H1 (cell line): ENCODE results near the gene PLCXD1. TPM values are rescaled to one million over a fixed set of nuclear protein-coding genes. Genes with fewer than 3 reads are reported as not detected.

Experiments used
- CTCF ChIA-PET: fragments of 300-600 bp; sonication (Branson Sonifier 250); formaldehyde crosslinking; loops from one replicate; lab custom pipeline; 2021; ENCODE audit not compliant: partially characterized antibody; lab: Charles Lee
- POLR2A ChIA-PET: fragments of 300-600 bp; sonication (Branson Sonifier 250); formaldehyde crosslinking; loops from one replicate; lab custom pipeline; 2021; ENCODE audit warnings: inconsistent platforms; ENCODE audit not compliant: partially characterized antibody; lab: Charles Lee
- DNase-seq, 2 experiments: peaks; one replicate each; pipeline versions ENCODE4 v3.0.0 to v3.0.0-alpha.2; 2010 to 2022; ENCODE audit warnings: low spot score in 2 of 2, low read depth in 1 of 2, mixed read lengths in 1 of 2
- FAIRE-seq: peaks from 2 replicates; lab custom pipeline; 2011; peaks lifted over from hg19 to GRCh38; lab: Jason Lieb, UNC
- H2AFZ ChIP-seq: 2 replicates; pipeline ENCODE4 v1.8.1; 2012; ENCODE audit warnings: low read length, inconsistent platforms
- H2AK5ac ChIP-seq: 2 replicates; pipeline ENCODE4 v1.6.1; 2013; ENCODE audit warnings: low read depth, low read length
- H2BK120ac ChIP-seq: replicated peaks from 2 replicates; pipeline ENCODE3; 2013; ENCODE audit warnings: low read depth, low read length, inconsistent platforms
- H2BK12ac ChIP-seq: 2 replicates; pipeline ENCODE4 v1.6.1; 2013; ENCODE audit warnings: low read depth, low read length
- H2BK15ac ChIP-seq: 2 replicates; pipeline ENCODE4 v1.6.1; 2013; ENCODE audit warnings: low read length
- H2BK20ac ChIP-seq: 2 replicates; pipeline ENCODE4 v1.6.1; 2013; ENCODE audit warnings: low read length
- H2BK5ac ChIP-seq: 2 replicates; pipeline ENCODE4 v1.6.1; 2013; ENCODE audit warnings: low read depth, low read length
- H3K14ac ChIP-seq: 2 replicates; pipeline ENCODE4 v1.6.1; 2013; ENCODE audit warnings: inconsistent platforms; ENCODE audit not compliant: insufficient read length
- H3K18ac ChIP-seq: 2 replicates; pipeline ENCODE4 v1.6.1; 2013; ENCODE audit warnings: low read length; ENCODE audit errors: extremely low read depth
- H3K23ac ChIP-seq: 2 replicates; pipeline ENCODE4 v1.6.1; 2013; ENCODE audit warnings: inconsistent platforms; ENCODE audit not compliant: insufficient read length
- H3K23me2 ChIP-seq: 2 replicates; pipeline ENCODE4 v1.6.1; 2013; ENCODE audit warnings: low read depth, low read length
- H3K27ac ChIP-seq: 2 replicates; pipeline ENCODE4 v1.6.1; 2011; ENCODE audit warnings: low read depth, low read length, inconsistent platforms
- H3K27me3 ChIP-seq, 4 experiments: replicated peaks in 1 of 4; 1 replicate in 1 of 4; 2 replicates in 3 of 4; pipeline versions ENCODE4 v1.6.1 to v1.8.1; 2011 to 2013; ENCODE audit warnings: low read length in 3 of 4, mild to moderate bottlenecking in 3 of 4, inconsistent platforms in 2 of 4, mixed read lengths in 2 of 4, moderate library complexity in 1 of 4; ENCODE audit not compliant: control insufficient read depth in 3 of 4, insufficient read depth in 3 of 4; ENCODE audit errors: extremely low read depth in 1 of 4
- H3K36me3 ChIP-seq, 4 experiments: 2 replicates each; pipeline versions ENCODE4 v1.6.1 to v1.8.1; 2011 to 2013; ENCODE audit warnings: mild to moderate bottlenecking in 4 of 4, low read length in 3 of 4, moderate library complexity in 2 of 4, control low read depth in 1 of 4, inconsistent platforms in 1 of 4; ENCODE audit not compliant: insufficient read depth in 4 of 4, control insufficient read depth in 2 of 4
- H3K4ac ChIP-seq: replicated peaks from 2 replicates; pipeline ENCODE3; 2013; ENCODE audit warnings: low read length, low read depth, mixed read lengths, inconsistent platforms; ENCODE audit not compliant: insufficient read length
- H3K4me1 ChIP-seq, 4 experiments: replicated peaks in 1 of 4; 1 replicate in 1 of 4; 2 replicates in 3 of 4; pipeline versions ENCODE4 v1.6.1 to v1.8.1; 2011 to 2013; ENCODE audit warnings: low read length in 3 of 4, inconsistent platforms in 2 of 4, mixed read lengths in 1 of 4; ENCODE audit not compliant: insufficient read depth in 4 of 4, control insufficient read depth in 3 of 4
- H3K4me2 ChIP-seq, 2 experiments: 2 replicates each; pipeline versions ENCODE4 v1.6.1 to v1.8.1; 2011 to 2013; ENCODE audit warnings: low read depth in 2 of 2, low read length in 2 of 2, control low read depth in 1 of 2, inconsistent platforms in 1 of 2, mild to moderate bottlenecking in 1 of 2; ENCODE audit not compliant: insufficient read depth in 1 of 2
- H3K4me3 ChIP-seq, 4 experiments: fragments of 200-600, 300-600 bp in 1 of 4; sonication (generic), shearing (Covaris generic), sonication (Bioruptor Twin) in 1 of 4; 2 replicates each; pipeline versions ENCODE4 v1.5.1 to v1.8.1; 2011 to 2016; ENCODE audit warnings: low read length in 4 of 4, low read depth in 3 of 4, control low read depth in 2 of 4, inconsistent platforms in 2 of 4, mild to moderate bottlenecking in 2 of 4, mixed read lengths in 1 of 4, moderate library complexity in 1 of 4; ENCODE audit not compliant: insufficient read depth in 2 of 4; ENCODE audit errors: extremely low read depth in 1 of 4
- H3K56ac ChIP-seq: replicated peaks from 2 replicates; pipeline ENCODE3; 2013; ENCODE audit warnings: low read depth, mild to moderate bottlenecking, mixed read lengths, low read length, inconsistent platforms; ENCODE audit not compliant: insufficient read length
- H3K79me1 ChIP-seq: 2 replicates; pipeline ENCODE4 v1.6.1; 2013; ENCODE audit warnings: low read depth, low read length, control low read depth
- H3K79me2 ChIP-seq, 2 experiments: 2 replicates each; pipeline versions ENCODE4 v1.6.1 to v1.8.1; 2012 to 2013; ENCODE audit warnings: low read length in 2 of 2, mild to moderate bottlenecking in 2 of 2, inconsistent platforms in 1 of 2; ENCODE audit not compliant: insufficient read depth in 2 of 2, control insufficient read depth in 1 of 2
- H3K9ac ChIP-seq, 4 experiments: replicated peaks in 1 of 4; 1 replicate in 1 of 4; 2 replicates in 3 of 4; pipeline versions ENCODE4 v1.6.1 to v1.8.1; 2011 to 2013; ENCODE audit warnings: low read depth in 3 of 4, low read length in 3 of 4, control low read depth in 2 of 4, mild to moderate bottlenecking in 2 of 4, moderate library complexity in 2 of 4, inconsistent platforms in 1 of 4; ENCODE audit errors: extremely low read depth in 1 of 4
- H3K9me3 ChIP-seq, 2 experiments: 2 replicates each; pipeline versions ENCODE4 v1.6.1 to v1.8.1; 2012 to 2013; ENCODE audit warnings: mild to moderate bottlenecking in 2 of 2, moderate library complexity in 2 of 2, control low read depth in 1 of 2, inconsistent platforms in 1 of 2, low read depth in 1 of 2, low read length in 1 of 2, mixed read lengths in 1 of 2; ENCODE audit not compliant: insufficient read depth in 2 of 2
- H4K20me1 ChIP-seq, 2 experiments: replicated peaks in 1 of 2; 2 replicates each; pipeline versions ENCODE3 to v1.8.1; 2011 to 2013; ENCODE audit warnings: inconsistent platforms in 2 of 2, low read length in 2 of 2, mild to moderate bottlenecking in 1 of 2; ENCODE audit not compliant: insufficient read depth in 2 of 2, control insufficient read depth in 1 of 2
- H4K5ac ChIP-seq: 2 replicates; pipeline ENCODE4 v1.6.1; 2013; ENCODE audit warnings: low read length, low read depth, mixed read lengths, inconsistent platforms; ENCODE audit not compliant: insufficient read length
- H4K8ac ChIP-seq: 2 replicates; pipeline ENCODE4 v1.8.0; 2013; ENCODE audit warnings: mild to moderate bottlenecking, moderate library complexity, low read length, inconsistent platforms; ENCODE audit not compliant: insufficient read depth; ENCODE audit errors: extremely low read depth
- H4K91ac ChIP-seq: replicated peaks from 2 replicates; pipeline ENCODE3; 2013; ENCODE audit warnings: low read length, mixed read lengths, inconsistent platforms; ENCODE audit not compliant: insufficient read length
- BACH1 ChIP-seq: IDR thresholded peaks from 2 replicates; pipeline ENCODE4 v1.6.1; 2012; ENCODE audit warnings: low read length, improper control_type of control experiment
- JUND ChIP-seq: IDR thresholded peaks from 2 replicates; pipeline ENCODE4 v1.6.1; 2011; ENCODE audit warnings: mild to moderate bottlenecking, improper control_type of control experiment, low read length
- NRF1 ChIP-seq: IDR thresholded peaks from 2 replicates; pipeline ENCODE4 v1.6.1; 2011; ENCODE audit warnings: mild to moderate bottlenecking, low read depth, low read length, improper control_type of control experiment
- SIX5 ChIP-seq: IDR thresholded peaks from 2 replicates; pipeline ENCODE4 v1.6.1; 2011; ENCODE audit warnings: mild to moderate bottlenecking, low read depth, low read length
- WGBS, 2 experiments: shearing (Covaris generic) in 1 of 2; methylation state at CpG; one replicate each; pipeline versions ENCODE4 v1.1.6 to v1.1.7; 2013 to 2015; ENCODE audit warnings: low lambda C conversion rate in 2 of 2, mixed read lengths in 2 of 2, inconsistent platforms in 1 of 2, low coverage in 1 of 2, missing lambda C conversion rate in 1 of 2; ENCODE audit not compliant: insufficient replicate concordance in 2 of 2, insufficient coverage in 1 of 2, insufficient read length in 1 of 2; ENCODE audit errors: extremely low coverage in 1 of 2, missing lambda C conversion rate in 1 of 2; 5-methylcytosine and 5-hydroxymethylcytosine counted together
- polyA plus RNA-seq, 7 experiments: library from polyadenylated mRNA; depleted of rRNA in 3 of 7; stranded (reverse) in 5 of 7; unstranded in 2 of 7; fragments of >200 nt in 5 of 7; fragments of 200-250 nt in 2 of 7; gene quantifications; 1 replicate in 5 of 7; 2 replicates in 1 of 7; 4 replicates in 1 of 7; pipeline versions ENCODE4 v1.2.1 to v1.2.3, GENCODE V29; 2011 to 2013; ENCODE audit warnings: missing spikeins in 2 of 7, mixed read lengths in 2 of 7
- total RNA-seq: library from RNA; stranded (reverse); fragmentation: NEBNext Ultra II Directional; extraction: Animal tissue kit (Norgen Biotek cat#: 25700); gene quantifications from 2 replicates; pipeline ENCODE4 v1.2.1, GENCODE V29; 2021

PLCXD1 gene
- total and polyA plus RNA-seq, 2 of the 8 experiments (the other 6 are each of a cell fraction or from before 2014, with no cell fraction given), result 93.6 to 124 TPM

DNA sequence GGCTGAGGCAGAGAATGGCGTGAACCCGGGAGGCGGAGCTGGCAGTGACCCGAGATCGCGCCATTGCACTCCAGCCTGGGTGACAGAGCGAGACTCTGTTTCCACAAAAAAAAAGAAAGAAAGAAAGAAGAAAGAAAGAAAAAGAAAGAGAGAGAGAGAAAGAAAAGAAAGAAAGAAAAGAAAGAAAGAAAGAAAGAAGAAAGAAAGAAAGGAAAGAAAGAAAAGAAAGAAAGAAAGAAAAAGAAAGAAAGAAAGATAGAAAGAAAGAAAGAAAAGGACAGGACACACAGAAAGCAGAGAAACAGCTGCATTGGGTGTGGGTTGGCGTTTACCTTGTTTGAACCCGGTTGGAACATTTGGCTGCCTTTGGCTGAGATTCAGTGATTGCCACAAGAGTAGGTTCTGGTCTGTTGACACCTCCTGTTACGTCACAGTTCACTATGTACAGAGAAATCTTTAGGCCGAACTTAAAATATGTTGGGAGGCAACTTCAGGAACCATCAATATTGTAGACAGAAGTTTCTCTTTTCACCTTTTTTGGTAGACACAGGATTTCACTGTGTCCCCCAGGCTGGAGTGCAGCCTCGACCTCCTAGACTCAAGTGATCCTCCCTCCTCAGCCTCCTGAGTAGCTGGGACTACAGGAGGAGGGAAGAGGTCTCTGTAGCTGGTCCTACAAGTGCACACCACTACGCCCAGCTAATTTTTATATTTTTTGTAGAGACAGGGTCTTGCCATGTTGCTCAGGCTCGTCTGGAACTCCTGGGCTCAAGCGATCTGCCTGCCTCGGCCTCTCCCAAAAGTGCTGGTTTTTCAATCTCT is 16.3 kb upstream of the PLCXD1 start:
- Histone ChIP-seq H3K79me1 (no peaks in the 10 kb centered on the region), H2BK120ac (no peak overlapping the region), H3K4me2 (no peak overlapping the region), H3K56ac (no peak overlapping the region), H4K5ac (no peak overlapping the region), H3K79me2 (no peaks in the 10 kb centered on the region), H3K23ac (no peak overlapping the region), H3K14ac (no peak overlapping the region), H2BK12ac (no peak overlapping the region), H3K4ac (no peak overlapping the region), H4K8ac (no peak overlapping the region), H2AK5ac (no peak overlapping the region), H2BK15ac (no peak overlapping the region), H2BK20ac (no peak overlapping the region), H3K4me1 (no peaks in the 10 kb centered on the region; a peak in 2 of 7 replicates), H3K18ac (no peak overlapping the region), H3K36me3 (no peaks in the 10 kb centered on the region), H3K9me3 (no peaks in the 10 kb centered on the region), H2BK5ac (no peak overlapping the region), H4K20me1 (no peaks in the 10 kb centered on the region), H4K91ac (no peak overlapping the region), H3K27ac (no peak overlapping the region), H3K4me3 (no peak overlapping the region), H2AFZ (no peak overlapping the region), H3K27me3 (no peaks in the 10 kb centered on the region), H3K9ac (no peak overlapping the region), H3K23me2 (no peaks in the 10 kb centered on the region; the same call in 1 of the 2 replicates)
- TF ChIP-seq JUND (no peak), SIX5 (no peak), BACH1 (no peak), NRF1 (no peak)
- peak in 1 of 2 experiments; percentile 23 for DNase-seq
- CTCF ChIA-PET, result no interaction called here
- POLR2A ChIA-PET, result no interaction called here
- 90% methylated on average over 16 of the region's 16 CpGs; no CpG with 5 or more reads in 1 of the 2 experiments for WGBS, 2 experiments
- no peak for FAIRE-seq
